ENCODE results near the gene IPCEF1.

DNA sequence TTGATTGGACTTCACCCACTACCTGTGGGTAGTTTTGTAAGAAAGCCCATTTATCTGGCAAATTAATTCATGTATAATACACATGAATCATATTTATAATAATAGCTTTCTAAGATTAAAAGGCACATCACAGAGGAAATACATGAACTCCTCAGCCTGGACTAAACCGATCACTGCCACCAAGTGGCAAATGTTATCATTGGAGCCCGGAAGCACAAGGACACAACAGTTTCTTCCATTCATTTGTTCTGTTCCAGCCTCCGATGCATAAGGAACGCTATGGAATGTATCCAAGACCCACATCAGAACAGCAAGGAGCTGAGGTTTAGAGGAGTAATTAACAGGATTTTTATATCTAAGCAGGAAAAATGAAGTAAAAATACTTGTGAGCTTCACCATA, 13.9 kb upstream of the IPCEF1 start:
- no peak for TF ChIP-seq CEBPB (IDR thresholded peaks at IDR 0.05; ENCODE audit: low read depth, low read length)
- TF ChIP-seq RAD21 (IDR thresholded peaks at IDR 0.05; ENCODE audit: low read length) = peak; percentile 67
- no peak for TF ChIP-seq MXI1 (IDR thresholded peaks at IDR 0.05; ENCODE audit: borderline replicate concordance, low read depth, low read length)
